SK-N-SH (cell line): ENCODE data around the gene ATAD3B.

ENCODE experiments used
- MAX ChIP-seq: IDR thresholded peaks from 2 replicates; pipeline ENCODE4 v1.4.0; 2012; ENCODE audit warnings: low read depth
- USF2 ChIP-seq: fragments of 150-350 bp; IDR thresholded peaks from 2 replicates; pipeline ENCODE4 v1.6.1; 2017; ENCODE audit warnings: antibody characterized with exemption, low read length, low read depth, borderline replicate concordance

GRCh38 chr1:1437904-1438376 lies 33.6 kb upstream of the ATAD3B start:
- TF ChIP-seq MAX (no peak), USF2 (no peak)
